Measurements from ENCODE around the gene KLHL17.

KLHL17 gene

DNA sequence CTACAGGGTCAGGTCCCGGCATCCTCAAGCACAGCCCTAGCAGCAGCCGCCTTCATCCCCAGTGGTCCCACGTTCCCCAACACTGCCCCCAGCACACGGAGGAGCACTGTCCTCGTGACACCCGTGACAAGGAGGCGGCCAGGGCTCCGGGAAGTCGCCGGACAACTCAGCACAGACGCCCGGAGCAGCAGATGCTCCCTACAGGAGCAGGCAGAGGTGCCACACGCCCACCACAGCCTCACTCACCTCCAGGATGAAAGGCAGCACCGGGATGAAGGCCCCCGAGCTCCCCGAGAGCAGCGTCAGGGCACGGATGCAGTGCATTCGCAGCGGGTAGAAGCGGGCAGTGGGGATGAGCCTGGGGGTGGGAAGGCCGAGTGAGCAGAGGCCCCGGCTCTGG lies 9.5 kb upstream of the KLHL17 start:
- H3K9me3 Mint-ChIP-seq (ENCODE audit: low read depth), result no peaks in the 10 kb centered on the region
- peaks cover 7% of the 10 kb centered on the region for H3K36me3 Mint-ChIP-seq
- no peak overlapping the region for H3K27ac Mint-ChIP-seq
- peaks cover 3% of the 10 kb centered on the region for H3K4me1 Mint-ChIP-seq (ENCODE audit: low read depth)
- H3K27me3 Mint-ChIP-seq, result no peaks in the 10 kb centered on the region
- H3K4me3 Mint-ChIP-seq, result no peak overlapping the region

DNA sequence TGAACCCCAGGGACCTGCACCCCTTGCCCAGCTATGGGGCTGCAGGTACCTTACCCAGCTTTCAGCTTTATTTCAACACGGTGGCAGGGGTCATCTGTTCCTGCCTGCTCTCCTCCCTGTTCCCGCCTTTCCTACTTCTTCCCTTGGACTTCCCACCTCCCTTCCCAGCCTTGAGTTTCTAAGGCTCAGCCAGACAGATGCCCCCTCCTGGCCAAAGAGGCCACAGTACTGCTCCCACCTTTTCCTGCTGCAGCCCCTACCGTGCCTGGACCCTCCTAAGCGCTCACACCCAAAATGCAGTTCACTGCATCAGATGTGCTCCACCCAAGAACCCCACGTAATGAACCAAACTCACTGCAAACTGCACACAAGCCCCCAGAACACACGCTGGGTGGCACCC lies 9.0 kb upstream of the KLHL17 start:
- peaks cover 7% of the 10 kb centered on the region for H3K36me3 Mint-ChIP-seq
- H3K4me3 Mint-ChIP-seq, result no peak overlapping the region
- peaks cover 3% of the 10 kb centered on the region for H3K4me1 Mint-ChIP-seq (ENCODE audit: low read depth)
- no peaks in the 10 kb centered on the region for H3K9me3 Mint-ChIP-seq (ENCODE audit: low read depth)
- H3K27ac Mint-ChIP-seq, result no peak overlapping the region
- no peaks in the 10 kb centered on the region for H3K27me3 Mint-ChIP-seq

DNA sequence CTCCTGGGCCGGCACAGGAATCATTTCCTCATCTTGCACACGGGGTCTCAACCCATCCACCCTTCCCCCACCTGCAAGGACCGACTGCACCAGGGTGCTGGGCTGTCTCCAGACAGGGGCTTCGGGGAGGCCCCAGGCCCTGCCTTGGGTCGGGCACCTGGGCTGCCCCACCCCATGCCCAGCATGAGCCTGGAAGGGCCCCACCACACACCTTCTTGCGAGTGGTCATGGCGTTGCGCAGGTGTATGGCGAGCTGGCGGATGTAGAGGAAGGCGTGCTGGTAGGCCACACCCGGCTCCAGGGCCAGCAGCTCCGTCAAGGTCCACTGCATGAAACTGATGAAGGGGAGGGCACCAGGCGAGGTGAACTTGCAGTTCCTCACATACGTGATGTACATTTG lies 8.2 kb upstream of the KLHL17 start:
- H3K9me3 Mint-ChIP-seq (ENCODE audit: low read depth), result no peaks in the 10 kb centered on the region
- peaks cover 4% of the 10 kb centered on the region for H3K4me1 Mint-ChIP-seq (ENCODE audit: low read depth)
- H3K4me3 Mint-ChIP-seq, result no peak overlapping the region
- no peak overlapping the region for H3K27ac Mint-ChIP-seq
- H3K27me3 Mint-ChIP-seq, result no peaks in the 10 kb centered on the region
- H3K36me3 Mint-ChIP-seq, result peaks cover 7% of the 10 kb centered on the region

DNA sequence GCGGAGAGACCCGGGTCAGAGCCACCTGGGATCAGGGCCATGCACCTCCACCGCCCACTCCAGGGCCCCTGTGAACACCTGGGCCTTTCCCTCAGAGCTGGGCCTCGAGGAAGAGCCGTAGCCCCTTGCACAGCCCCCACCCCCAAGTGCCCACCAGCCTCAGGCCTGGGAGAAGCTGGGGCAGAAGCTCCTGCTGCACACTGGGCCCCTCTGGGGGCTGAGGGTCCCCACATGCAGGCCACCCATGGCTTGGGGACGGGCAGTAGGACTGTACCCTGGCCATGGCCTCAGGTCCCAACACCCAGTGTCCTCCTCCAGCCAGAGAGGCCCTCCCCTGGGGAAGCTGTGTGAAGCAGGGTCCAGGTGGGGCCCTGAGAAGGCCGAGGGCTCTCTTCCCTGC lies 7.8 kb upstream of the KLHL17 start:
- Mint-ChIP-seq H3K4me1 (ENCODE audit: low read depth) (peaks cover 8% of the 10 kb centered on the region), H3K27ac (no peak overlapping the region), H3K36me3 (peaks cover 7% of the 10 kb centered on the region), H3K9me3 (ENCODE audit: low read depth) (no peaks in the 10 kb centered on the region), H3K27me3 (no peaks in the 10 kb centered on the region), H3K4me3 (no peak overlapping the region)

DNA sequence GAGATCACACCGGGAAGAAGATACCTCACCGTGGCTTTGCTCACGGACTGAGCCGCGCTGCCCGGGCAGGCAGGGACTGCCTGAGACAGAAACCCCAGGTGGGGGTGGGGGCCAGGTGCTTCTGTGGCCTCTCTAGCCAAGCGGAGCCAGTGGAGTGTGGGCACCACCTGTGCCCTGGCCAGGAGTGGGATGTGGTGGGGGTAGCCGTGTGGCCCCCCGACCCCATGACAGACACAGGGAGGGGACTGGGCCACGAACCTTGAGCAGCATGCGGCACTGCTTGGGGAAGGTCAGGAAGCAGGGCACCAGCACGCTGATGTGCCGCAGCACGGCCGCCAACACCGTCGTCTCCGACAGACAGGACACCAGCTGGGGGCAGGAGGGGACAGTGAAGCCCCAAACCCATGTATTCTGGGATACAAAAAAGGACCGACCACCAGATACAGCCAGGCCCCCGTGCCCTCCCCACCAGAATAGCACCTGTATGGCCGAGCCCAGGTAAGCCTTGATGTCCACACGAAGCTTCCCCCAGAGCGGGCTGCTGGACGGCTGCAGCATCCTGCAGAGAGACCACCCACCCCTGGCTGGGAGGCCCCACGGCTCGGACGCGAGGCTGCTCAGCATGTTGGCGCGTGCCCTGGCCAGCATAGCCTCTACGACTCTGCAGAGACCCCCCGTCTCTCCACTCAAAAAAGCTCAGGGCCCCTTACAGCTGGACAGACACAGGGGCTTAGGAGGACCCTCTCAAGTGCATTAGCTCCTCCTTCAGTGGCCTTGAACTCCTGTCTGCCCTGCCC lies 6.7 kb upstream of the KLHL17 start:
- Mint-ChIP-seq H3K4me1 (ENCODE audit: low read depth) (peaks cover 16% of the 10 kb centered on the region), H3K4me3 (no peak overlapping the region), H3K36me3 (peaks cover 9% of the 10 kb centered on the region)

DNA sequence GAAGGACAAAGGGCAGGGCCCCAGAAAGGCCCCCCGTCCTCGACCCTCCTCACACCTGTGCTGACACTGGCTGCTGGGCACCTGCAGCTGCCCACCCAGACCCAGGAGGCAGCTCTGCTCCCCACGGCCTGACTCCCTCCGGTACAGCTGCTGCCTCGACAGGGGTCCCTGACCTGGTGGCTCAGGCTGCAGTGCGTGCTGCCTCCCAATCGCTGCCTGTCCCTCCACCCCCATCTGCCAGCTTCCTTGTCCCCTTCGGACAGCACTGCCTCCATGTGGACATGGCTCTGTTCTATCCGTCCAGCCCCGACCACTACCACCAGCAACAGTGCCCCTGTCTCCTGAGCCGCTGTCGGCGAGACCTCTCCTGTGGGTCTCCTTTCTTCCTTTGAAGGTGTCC lies 5.5 kb upstream of the KLHL17 start:
- Mint-ChIP-seq H3K27ac (no peak overlapping the region), H3K4me1 (ENCODE audit: low read depth) (peaks cover 16% of the 10 kb centered on the region), H3K9me3 (ENCODE audit: low read depth) (no peaks in the 10 kb centered on the region), H3K36me3 (peaks cover 7% of the 10 kb centered on the region), H3K27me3 (no peaks in the 10 kb centered on the region), H3K4me3 (no peak overlapping the region)

More for the DNA sequence above, 6.7 kb upstream of the KLHL17 start:
- no peaks in the 10 kb centered on the region for H3K9me3 Mint-ChIP-seq (ENCODE audit: low read depth)
- H3K27me3 Mint-ChIP-seq, result no peaks in the 10 kb centered on the region
- no peak overlapping the region for H3K27ac Mint-ChIP-seq

DNA sequence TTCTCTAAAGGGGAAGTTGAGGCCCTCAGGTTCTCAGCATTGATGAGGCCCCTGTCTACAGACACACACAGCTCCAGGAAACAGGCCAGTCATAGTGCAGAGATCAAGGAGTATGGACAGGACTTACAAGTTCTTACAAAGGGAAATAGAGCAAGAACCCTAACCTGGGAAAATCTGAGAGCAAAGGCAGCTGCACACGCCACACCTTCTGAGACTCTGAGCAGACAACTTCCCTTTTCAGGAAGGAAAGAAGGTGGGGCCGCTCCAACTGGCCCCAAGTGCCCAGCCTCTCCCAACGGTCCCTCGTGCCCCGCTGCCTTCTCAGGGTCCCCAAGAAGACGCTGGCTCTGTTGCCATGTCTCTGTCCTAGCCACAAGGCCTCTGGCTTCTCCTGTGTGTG lies 4.9 kb upstream of the KLHL17 start:
- no peaks in the 10 kb centered on the region for H3K9me3 Mint-ChIP-seq (ENCODE audit: low read depth)
- H3K4me3 Mint-ChIP-seq, result no peak overlapping the region
- H3K36me3 Mint-ChIP-seq, result peaks cover 7% of the 10 kb centered on the region
- H3K4me1 Mint-ChIP-seq (ENCODE audit: low read depth), result peaks cover 15% of the 10 kb centered on the region
- H3K27me3 Mint-ChIP-seq, result no peaks in the 10 kb centered on the region
- H3K27ac Mint-ChIP-seq, result no peak overlapping the region

DNA sequence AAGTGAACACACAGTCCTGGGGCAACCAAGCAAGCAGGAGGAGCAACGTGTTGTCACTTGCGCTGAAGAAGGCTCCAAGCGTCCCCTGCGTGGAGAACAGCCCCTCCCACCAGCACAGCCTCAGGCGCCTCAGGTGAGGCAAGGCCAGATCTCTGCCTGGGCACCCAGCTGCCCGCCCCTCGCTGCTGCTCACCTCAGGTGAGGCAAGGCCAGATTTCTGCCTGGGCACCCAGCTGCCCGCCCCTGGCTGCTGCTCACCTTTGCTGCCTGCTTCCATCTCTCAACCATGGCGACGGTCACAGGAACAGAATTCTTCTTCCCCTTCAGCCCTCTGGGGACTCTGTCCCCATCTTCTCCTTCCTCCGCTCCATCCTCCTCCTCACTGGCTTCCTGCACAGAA lies 3.7 kb upstream of the KLHL17 start:
- Mint-ChIP-seq H3K9me3 (ENCODE audit: low read depth) (no peaks in the 10 kb centered on the region), H3K4me1 (ENCODE audit: low read depth) (peaks cover 14% of the 10 kb centered on the region), H3K27ac (no peak overlapping the region), H3K27me3 (no peaks in the 10 kb centered on the region), H3K36me3 (peaks cover 5% of the 10 kb centered on the region), H3K4me3 (no peak overlapping the region)

DNA sequence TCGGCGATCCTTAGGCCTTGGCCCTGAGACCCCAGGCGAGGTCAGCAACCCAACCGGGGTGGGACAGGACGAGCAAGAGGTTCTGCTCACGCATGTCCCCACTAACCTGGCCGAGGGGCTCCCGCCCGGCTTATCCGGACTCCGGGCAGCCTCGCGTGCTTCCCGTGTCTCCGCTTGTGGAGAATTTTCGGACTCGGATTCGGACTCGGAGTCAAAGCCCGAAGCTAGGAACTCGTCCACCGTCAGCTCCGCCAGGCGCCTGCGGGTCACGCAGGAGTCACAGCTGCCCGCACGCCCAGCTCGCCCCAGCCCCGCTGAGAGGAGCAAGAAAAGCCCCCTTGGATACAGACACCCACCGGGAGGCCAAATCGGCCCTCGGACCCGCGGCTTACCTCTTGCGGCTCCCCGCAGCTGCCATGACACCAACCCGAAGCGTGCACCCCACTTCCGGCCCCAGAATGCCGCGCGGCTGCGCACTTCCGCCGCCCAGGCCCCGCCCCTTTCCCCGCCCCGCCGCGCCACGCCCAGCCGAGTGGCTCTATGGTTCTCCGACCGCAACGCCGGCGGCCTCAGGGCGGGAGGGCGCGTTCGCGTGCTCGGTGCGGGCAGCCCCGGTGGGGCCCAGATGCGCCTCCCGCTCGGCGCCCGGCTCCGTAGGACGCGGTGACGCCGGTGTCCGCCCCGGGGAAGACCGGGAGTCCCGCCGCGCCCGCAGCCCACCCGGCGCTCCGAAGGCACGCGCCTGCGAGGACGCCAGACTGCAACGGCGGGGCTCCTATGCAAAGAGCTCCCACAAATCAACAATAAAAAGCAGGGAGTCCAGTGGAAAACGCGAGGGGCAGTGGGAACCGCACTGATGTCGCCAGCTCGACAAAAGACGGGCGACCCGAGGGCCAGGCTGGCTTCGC lies 1.3 kb upstream of the KLHL17 start, which contains the start of gene NOC2L:
NOC2L (minus strand) TSS at position 434 of the 908 bp plus-strand sequence; CDS start at position 418, 16 bp downstream.
- H3K27me3 Mint-ChIP-seq, result no peaks in the 10 kb centered on the region
- H3K27ac Mint-ChIP-seq, result peak within 1 kb of the TSS; percentile 78
- peaks cover 5% of the 10 kb centered on the region for H3K36me3 Mint-ChIP-seq
- H3K4me1 Mint-ChIP-seq (ENCODE audit: low read depth), result peaks cover 16% of the 10 kb centered on the region
- peak within 1 kb of the TSS; percentile 99 for H3K4me3 Mint-ChIP-seq
- no peaks in the 10 kb centered on the region for H3K9me3 Mint-ChIP-seq (ENCODE audit: low read depth)

DNA sequence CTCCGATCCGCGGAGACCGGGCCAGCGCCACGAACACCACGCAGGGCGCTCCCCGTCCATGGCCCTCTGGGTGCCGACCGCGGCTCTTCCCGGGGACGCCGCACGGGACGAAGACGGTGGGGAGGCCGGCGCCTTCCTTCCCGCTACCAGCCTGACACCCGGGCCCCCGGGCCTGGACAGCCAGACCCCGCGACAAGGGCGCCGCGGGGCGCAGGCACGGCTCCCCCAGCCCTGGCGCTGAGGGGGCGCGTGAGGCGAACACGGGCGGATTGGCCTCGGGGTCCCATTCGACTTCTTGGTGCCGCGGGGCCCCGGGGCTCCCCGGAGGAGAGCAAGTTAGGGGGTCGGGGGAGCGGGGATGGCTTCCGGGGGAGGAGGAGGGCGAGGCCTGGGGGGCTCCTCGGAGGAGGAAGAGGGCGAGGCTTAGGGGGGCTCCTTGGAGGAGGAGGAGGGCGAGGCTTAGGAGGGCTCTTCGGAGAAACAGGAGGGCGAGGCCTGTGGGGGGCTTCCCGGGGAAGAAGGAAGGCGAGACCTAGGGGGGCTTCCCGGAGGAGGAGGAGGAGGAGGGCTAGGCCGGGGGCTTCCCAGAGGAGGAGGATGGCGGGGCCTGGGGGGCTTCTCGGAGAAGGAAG lies 537 bp upstream of the KLHL17 start:
- no peaks in the 10 kb centered on the region for H3K27me3 Mint-ChIP-seq
- peaks cover 5% of the 10 kb centered on the region for H3K36me3 Mint-ChIP-seq
- peak overlapping the region; percentile 99 for H3K4me3 Mint-ChIP-seq
- no peak overlapping the region for H3K27ac Mint-ChIP-seq
- H3K4me1 Mint-ChIP-seq (ENCODE audit: low read depth), result peaks cover 16% of the 10 kb centered on the region
- no peaks in the 10 kb centered on the region for H3K9me3 Mint-ChIP-seq (ENCODE audit: low read depth)

DNA sequence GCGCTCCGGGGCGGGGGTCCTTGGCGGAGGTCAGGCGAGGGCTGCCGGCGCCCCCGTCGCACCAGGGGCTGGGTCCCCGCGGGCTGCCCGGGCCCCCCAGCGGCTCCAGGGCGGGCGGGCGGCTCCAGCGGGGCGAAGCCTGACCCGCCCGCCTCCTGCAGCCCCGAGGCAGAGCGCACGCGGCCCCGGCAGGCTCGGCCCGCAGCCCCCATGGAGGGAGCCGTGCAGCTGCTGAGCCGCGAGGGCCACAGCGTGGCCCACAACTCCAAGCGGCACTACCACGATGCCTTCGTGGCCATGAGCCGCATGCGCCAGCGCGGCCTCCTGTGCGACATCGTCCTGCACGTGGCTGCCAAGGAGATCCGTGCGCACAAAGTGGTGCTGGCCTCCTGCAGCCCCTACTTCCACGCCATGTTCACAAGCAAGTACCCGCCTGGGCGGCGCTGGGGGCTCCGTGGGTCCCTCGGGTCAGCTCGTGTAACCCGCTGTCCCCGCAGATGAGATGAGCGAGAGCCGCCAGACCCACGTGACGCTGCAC lies 817 bp downstream of the KLHL17 start:
- no peaks in the 10 kb centered on the region for H3K9me3 Mint-ChIP-seq (ENCODE audit: low read depth)
- H3K27ac Mint-ChIP-seq, result no peak overlapping the region
- H3K4me1 Mint-ChIP-seq (ENCODE audit: low read depth), result peaks cover 16% of the 10 kb centered on the region
- H3K27me3 Mint-ChIP-seq, result no peaks in the 10 kb centered on the region
- H3K4me3 Mint-ChIP-seq, result peak overlapping the region; percentile 59
- peaks cover 2% of the 10 kb centered on the region for H3K36me3 Mint-ChIP-seq

DNA sequence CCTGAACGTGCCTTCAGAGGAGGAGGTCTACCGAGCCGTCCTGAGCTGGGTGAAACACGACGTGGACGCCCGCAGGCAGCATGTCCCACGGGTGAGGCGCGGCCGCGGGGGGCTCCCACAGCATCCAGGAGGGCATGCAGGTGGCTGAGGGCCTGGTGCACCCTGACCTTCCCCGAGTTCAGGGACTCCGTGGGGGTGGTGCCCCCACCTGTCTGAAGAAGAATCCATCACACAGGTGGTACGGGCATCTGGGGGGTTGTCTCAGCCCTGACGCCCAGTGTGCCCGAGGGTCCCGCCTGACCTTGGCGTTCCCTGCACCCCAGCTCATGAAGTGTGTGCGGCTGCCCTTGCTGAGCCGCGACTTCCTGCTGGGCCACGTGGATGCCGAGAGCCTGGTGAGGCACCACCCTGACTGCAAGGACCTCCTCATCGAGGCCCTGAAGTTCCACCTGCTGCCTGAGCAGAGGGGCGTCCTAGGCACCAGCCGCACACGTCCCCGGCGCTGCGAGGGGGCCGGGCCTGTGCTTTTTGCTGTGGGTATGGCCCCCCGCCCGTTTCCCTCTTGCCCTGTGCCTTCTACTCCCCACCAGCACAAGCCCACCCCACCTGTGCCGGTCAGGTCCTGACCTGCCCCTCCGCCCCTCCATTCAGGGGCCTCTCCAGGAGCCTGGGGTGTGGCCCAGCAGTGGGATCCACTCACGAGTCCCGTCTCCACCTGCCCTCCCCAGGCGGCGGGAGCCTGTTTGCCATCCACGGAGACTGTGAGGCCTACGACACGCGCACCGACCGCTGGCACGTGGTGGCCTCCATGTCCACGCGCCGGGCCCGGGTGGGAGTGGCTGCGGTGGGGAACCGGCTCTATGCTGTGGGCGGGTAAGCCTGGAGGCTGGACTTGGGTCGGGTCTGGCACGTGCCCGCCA lies 2.3 kb downstream of the KLHL17 start:
- Mint-ChIP-seq H3K27me3 (no peaks in the 10 kb centered on the region), H3K4me3 (peak overlapping the region; percentile 69)

DNA sequence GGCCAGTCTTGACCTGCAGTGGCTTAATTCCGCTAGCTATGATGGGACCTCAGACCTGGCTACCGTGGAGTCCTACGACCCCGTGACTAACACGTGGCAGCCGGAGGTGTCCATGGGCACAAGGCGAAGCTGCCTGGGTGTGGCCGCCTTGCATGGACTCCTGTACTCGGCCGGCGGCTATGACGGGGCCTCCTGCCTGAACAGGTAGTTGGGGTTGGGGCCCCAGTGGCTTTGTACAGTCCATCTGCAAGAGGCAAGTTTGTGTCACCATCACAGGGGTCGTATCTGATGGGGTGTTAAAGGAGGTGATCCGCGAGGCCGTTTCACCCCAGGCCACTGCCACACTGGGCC lies 2.9 kb downstream of the KLHL17 start:
- Mint-ChIP-seq H3K27me3 (no peaks in the 10 kb centered on the region), H3K9me3 (ENCODE audit: low read depth) (no peaks in the 10 kb centered on the region)

More for the DNA sequence above, 2.3 kb downstream of the KLHL17 start:
- H3K9me3 Mint-ChIP-seq (ENCODE audit: low read depth), result no peaks in the 10 kb centered on the region
- peaks cover 2% of the 10 kb centered on the region for H3K36me3 Mint-ChIP-seq
- no peak overlapping the region for H3K27ac Mint-ChIP-seq
- H3K4me1 Mint-ChIP-seq (ENCODE audit: low read depth), result peaks cover 14% of the 10 kb centered on the region

More for the DNA sequence above, 2.9 kb downstream of the KLHL17 start:
- Mint-ChIP-seq H3K36me3 (no peaks in the 10 kb centered on the region), H3K4me1 (ENCODE audit: low read depth) (peaks cover 10% of the 10 kb centered on the region), H3K4me3 (no peak overlapping the region), H3K27ac (no peak overlapping the region)

Data from activated naive CD8-positive, alpha-beta T cell (primary cell).